Activated naive CD8-positive, alpha-beta T cell treated with anti-CD3 and anti-CD28 coated beads, Interleukin-2, amount 50 U/mL, for 16 hours (primary cell): ENCODE data around the gene SARS2.
"Not testable (repeated sequence)": the region's sequence is repeated elsewhere in the genome, so short reads cannot be mapped to it uniquely, and the experiment has no call there.

Experiments used
- DNase-seq: peaks from one replicate; pipeline ENCODE4 v3.0.0-alpha.2; 2020; ENCODE audit warnings: low read depth, low spot score

The SARS2 gene, protein sequence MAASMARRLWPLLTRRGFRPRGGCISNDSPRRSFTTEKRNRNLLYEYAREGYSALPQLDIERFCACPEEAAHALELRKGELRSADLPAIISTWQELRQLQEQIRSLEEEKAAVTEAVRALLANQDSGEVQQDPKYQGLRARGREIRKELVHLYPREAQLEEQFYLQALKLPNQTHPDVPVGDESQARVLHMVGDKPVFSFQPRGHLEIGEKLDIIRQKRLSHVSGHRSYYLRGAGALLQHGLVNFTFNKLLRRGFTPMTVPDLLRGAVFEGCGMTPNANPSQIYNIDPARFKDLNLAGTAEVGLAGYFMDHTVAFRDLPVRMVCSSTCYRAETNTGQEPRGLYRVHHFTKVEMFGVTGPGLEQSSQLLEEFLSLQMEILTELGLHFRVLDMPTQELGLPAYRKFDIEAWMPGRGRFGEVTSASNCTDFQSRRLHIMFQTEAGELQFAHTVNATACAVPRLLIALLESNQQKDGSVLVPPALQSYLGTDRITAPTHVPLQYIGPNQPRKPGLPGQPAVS

DNA sequence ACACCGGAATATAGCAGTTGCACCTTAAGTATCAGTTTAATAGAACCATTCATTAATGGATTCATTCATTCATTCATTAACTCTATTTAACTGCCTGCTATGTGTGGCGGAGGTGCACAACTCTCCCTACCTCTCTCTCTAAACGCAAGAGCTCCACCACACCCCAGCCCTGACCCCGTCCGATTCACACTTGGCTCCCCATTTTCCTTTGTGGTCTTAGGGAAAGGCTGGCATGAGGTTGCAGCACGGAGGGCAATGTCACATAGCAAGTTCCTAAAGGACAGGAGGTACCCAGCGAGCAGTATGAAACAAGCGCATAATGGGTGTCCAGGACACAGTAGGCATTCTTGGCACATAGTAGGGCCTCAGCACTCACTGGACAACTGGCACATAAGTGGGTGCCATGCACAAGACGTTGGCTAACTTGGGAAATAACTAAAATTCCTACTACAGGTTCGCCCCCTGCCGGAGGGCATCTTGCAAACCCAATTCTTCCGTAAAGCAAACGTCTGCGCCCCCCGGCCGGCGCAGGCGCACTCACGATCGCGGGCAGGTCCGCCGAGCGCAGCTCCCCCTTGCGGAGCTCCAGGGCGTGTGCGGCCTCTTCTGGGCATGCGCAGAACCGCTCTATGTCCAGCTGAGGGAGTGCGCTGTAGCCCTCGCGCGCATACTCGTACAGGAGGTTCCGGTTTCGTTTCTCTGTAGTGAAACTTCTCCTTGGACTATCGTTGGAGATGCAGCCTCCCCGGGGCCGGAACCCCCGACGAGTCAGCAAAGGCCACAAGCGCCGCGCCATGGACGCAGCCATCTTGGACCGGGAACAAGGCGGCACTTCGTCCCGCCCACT lies at the start of gene SARS2:
Gene SARS2 (minus strand): TSS at position 835 of the 847 bp plus-strand sequence. CDS start 27 bp downstream, at position 808.
- DNase-seq = peak; percentile 69

DNA sequence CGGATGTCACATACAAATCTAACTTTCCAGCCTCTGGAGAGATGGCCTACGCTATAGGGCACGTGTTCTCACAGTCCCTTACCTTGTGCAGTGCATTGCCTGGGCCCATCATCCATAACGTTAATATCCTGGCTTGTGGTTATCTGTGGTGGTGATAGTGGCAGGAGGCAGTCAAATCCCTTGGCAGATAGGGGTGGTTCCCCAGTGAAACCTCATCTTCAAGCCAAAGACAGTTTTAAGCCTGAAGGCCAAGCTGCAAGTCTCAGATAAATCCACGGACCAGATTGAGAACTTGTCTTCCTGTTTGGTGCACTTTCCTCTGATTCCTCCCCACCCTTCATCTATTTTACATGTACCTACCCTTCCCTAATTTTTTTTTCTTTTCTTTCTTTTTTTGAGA lies 49.2 kb upstream of the SARS2 start:
- DNase-seq = no peak

DNA sequence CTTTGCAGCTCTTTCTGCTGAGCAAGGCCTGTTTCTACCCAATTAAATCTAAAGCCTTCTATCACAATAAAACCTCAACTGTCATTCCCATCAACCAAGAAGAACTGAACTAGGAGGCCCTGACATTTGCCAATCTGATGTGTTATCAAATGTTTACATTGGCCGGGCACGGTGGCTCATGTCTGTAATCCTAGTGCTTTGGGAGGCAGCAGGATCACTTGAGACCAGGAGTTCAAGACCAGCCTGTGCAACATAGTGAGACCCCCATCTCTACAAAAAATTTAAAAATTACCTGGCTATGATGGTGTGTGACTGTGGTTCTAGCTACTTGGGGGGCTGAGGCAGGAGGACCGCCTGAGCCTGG lies 47.7 kb upstream of the SARS2 start:
- DNase-seq = no peak

DNA sequence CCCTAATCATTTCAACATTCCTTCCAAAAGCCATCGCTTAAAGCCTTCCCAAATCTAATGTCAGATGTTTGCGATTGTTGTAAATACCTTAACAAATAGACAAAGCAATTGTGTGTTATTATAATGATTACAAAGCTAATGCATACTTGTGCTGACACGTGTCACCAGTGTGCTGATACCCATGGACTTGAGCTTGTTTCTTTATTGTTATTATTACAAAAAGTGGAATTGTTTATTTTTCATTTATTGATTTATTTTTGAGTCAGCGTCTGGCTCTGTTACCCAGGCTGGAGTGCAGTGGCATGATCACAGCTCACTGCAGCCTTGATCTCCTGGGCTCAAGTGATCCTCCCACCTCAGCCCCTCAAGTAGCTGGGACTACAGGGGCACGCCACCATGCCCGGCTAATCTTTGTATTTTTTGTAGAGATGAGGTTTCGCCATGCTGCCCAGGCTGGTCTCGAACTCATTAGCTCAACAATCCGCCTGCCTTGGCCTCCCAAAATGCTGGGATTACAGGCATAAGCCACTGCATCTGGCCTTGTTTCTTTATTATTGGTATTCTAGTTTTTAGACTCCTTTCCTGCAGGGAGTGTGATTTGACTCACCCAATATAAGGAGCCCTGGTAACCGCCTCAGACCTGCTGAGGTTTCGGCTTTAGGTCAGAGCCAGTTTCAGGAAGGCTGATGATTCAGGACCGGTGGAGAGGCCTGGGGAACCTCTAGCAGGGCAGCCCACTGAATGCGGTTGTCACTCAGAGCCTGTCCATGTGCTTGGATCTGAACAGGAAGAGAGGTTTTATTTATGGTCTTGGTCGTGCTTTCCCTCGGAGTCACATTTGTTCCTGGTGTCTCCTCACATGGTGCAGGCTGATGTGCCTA lies 47.1 kb upstream of the SARS2 start:
- no peak for DNase-seq

DNA sequence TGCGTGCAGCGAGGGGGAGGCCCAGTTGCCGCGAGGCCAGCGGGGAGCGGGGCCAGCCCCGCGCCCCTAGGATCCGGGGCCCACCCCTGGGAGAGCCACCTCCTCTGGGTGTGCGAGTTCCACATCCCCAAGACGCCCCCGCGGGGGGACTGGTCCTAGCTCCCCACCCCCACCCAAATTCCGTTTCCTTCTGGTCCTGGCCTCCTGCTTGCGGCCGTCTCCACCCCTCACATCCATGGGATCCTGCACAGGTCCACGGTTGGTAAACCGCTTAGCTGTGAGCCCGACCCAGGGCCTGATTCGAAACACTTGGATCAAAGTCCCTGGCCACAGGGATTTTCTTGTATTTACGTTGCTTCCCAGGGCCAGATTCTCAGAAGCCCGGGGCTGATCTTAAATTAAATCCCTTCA lies 45.3 kb upstream of the SARS2 start:
- DNase-seq = no peak

DNA sequence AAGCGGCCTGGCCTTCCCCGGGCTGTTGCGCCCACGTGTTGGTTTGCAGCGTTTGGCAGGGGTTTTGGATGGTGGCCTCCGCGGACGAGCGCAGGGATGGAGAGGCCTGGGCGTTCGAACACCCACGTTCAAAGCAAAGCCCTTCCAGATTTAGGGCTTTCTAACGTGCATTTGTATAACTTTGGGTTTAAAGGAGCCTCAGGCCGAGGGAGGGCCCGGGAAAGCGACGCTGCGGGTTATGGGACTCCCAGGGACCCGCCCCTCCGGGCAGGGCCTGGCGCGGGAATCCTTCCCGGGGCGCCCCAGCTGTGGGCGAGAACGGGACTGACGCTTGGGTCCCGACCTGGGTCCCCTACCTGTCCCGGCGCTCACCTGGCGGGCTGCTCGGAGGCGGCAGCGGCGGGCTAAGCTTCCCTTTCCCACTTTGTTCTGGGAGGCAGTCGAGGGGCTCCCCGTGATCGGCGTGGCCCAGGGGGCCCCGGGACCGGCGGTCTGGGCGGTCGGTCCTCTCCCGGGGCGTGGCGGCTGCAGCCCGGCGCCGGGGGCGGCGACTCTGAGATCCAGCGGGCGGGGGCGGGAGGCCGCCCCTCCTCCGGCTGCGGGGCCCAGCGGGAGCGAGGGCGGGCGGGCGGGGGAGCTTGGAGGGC lies 44.8 kb upstream of the SARS2 start, which contains the start of gene FBXO17:
Gene FBXO17 (minus strand): TSS at position 529 of the 647 bp plus-strand sequence. CDS start 25,423 bp downstream, outside the sequence.
- DNase-seq = no peak

DNA sequence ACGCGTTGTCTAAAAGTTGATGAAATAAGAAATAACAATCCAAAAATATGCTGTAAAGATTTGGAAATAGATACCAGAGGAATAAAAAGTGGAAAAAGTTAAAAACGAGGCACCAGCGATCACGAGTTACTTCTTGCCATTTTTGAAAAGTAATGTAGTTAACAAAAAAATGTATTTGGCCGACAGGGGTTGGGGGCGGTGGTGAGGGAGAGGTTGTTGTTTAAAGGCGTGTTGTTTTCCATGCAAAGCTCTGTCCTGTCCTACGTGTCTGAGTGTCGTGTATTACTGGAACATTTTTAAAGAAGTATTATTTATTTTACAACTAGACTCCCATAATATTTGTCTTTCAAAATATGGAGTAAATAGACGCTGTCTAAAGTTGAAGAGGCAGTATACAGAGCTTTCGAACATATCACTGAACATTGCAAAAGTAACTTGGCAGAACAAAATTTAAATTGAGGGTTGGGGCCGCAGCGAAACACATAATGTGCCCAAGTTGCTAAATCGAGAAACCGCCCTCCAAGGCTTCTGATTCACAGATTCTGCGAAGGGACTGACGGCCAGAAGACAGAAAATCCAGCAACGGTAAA lies 44.2 kb upstream of the SARS2 start:
- DNase-seq = no peak

DNA sequence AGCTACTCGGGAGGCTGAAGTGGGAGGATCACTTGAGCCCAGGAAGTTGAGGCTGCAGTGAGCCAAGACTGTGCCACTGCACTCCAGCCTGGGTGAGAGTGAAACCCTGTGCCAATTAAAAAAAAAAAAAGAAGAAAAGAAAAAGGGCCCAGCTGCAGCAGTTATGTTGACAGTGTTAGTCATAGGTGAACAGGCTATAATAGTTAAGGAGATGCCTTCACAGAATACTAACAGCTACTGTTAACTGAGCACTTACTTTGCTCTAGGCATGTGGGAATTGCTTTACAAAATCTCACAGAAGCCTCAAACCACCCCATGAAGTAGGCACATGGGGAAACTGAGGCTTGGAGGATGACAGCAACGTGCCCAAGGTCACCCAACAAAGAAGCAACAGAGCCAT lies 41.1 kb upstream of the SARS2 start:
- DNase-seq = no peak

DNA sequence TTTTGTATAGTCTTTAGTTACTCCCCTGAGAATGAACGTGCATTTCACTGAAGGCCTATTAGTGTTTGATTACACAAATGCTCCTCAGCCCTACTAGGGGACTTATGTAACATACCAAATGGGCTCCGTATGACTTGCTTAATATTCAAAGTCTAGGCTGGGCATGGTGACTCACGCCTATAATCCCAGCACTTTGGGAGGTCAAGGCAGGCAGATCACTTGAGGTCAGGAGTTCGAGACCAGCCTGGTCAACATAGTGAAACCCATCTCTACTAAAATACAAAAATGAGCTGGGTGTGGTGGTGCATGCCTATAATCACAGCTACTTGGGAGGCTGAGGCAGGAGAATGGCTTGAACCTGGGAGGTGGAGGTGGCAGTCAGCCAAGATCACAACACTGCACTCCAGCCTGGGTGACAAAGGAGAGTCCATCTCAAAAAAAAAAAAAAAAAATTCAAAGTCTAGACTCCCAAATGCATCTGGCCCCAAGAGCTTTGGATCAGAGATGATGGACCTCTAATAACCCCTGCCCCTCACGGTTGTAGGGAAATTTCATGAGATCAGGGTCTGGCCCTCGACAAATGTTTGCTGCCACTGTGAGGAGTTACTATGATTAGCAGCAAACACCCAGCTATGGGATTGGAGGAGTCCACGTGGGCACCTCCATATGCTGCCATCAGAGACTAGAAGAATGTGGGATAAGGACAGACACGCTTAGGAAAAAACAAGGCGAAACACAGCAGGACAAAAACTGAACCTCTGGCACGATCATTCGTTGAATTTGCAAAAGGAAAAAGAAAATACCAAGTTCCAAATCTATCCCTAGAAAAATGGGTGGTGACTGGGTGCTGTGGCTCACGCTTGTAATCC lies 40.3 kb upstream of the SARS2 start:
- no peak for DNase-seq

DNA sequence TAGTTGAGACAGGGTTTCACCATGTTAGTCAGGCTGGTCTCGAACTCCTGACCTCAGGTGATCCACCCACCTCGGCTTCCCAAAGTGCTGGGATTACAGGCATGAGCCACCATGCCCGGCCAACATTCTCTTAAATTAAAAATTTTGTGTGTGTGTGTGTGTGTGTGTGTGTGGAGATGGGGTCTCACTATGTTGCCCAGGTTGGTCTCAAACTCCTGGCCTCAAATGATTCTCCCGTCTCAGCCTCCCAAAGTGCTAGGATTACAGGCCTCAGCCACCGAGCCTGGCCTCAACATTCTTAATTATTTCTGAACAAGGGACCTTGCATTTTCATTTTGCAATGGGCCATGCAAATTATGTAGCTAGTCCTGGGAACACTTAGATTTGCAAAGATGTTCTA lies 35.6 kb upstream of the SARS2 start:
- not testable (repeated sequence) for DNase-seq

DNA sequence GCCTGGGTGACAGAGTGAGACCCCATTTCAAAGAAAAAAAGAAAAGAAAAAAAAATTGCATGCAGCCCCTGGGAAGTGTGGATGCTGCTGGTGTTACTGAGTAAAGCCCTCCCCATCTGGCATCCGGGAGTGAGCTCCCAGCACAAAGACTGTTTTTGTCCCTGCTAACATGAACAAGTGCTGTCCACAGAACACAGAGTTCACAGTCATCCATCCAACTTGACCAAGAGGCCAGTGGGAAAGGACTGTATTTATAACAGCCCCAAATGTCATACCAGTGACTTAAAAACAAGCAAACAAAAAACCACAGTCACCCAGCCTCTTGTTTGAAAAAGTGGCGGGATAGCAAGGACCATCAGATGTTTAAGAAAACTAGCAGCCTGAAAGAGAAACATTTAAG lies 34.2 kb upstream of the SARS2 start:
- no peak for DNase-seq

DNA sequence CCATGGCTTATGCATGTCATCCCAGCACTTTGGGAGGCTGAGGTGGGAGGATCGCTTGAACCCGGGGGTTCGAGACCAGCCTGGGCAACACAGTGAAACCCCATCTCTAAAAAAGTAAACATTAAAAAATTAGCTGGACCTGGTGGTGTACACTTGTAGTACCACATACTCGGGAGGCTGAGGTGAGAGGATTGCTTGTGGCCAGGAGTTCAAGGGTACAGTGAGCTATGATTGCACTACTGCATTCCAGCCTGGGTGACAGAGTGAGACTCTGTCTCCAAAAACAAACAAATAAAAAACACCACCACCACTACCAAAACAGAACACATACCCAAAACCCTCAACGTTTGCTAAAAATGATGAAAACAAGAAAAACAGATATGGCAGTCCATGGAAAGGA lies 29.1 kb upstream of the SARS2 start:
- DNase-seq = no peak

DNA sequence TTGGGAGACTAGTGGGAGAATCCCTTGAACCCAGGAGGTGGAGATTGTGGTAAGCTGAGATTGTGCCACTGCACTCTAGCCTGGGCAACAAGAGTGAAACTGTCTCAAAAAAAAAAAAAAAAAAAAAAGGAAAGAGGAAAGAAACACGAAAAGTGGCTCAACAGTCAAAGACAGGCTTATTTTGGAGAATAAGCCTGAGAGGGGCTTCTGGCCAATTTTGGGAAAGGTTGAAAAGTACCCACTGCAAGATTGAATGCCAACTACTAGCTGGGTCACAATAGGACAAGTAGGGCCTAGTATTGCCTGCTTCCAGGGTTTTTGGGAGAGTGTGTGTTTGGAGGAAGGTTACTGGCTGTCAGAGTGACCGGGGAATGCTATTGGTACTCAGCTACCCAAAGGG lies 27.7 kb upstream of the SARS2 start:
- no peak for DNase-seq

DNA sequence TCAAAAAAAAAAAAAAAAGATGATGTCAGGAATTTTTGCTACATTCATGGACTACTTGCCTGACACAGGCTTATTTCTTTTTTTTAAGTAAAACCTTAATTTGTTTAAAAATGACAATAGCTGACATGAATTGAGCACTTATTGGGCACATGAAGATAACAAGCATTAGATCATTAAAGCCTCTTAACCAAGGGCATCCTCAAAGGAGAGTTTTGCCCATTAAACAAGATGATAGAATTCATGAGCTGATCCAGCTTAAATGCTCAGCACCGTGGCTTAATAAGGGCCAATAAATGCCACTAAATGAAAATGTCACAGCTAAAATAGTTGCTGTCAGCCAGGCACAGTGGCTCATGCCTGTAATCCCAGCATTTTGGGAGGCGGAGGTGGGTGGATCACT lies 25.7 kb upstream of the SARS2 start:
- no peak for DNase-seq

DNA sequence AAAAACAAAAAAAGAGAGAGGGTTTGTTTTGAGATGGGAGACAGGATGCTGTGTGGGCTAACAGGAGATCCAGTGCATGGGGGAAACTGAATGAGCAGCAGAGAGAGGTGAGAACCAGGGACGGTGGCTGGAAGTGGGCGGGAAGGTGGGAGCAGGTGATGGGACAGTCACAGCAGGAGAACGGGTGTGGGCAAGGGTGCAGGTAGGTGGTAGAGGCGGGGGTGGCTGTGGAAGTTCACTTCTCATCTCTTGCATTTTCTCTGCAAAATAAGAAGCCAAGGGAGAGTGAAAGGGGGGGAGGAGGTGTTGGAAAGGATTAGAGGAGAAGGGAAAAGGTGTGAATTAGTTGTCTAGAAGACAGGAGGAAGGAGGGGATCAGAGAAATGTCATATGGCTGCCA lies 23.1 kb upstream of the SARS2 start:
- no peak for DNase-seq

DNA sequence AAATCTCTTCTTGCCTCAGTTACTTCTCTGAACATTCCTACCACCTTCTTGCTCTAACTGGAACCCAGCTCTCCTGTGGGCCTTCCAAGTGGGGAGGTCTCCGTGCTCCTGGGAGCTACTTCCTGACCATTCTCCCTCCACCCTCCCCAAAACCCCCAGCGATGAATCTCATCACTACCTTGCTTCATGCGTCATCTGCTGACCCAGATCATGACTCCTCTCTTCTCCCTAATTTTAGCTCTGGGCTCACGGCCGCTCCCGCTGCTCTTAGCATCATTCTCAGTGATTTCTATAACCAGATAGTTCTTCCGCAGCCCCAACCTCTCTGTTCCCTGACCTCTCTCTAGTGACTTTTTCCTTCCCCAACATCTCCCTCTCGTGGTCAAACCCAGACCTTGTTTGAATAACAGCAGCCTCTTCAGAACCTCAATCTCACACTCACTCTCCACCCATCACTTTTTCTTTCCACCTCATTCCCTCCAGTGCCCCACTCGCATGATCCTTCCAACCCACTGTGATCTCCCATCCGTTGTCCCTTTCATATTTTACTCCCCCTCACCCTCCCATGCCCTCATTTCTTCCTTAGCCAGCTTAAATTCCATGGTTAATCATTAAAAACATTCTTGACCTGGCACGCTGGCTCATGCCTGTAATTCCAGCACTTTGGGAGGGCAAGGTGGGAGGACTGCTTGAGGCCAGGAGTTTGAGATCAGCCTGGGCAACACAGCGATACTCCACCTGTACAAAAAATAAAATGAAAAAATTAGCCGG lies 22.0 kb upstream of the SARS2 start:
- DNase-seq = no peak

DNA sequence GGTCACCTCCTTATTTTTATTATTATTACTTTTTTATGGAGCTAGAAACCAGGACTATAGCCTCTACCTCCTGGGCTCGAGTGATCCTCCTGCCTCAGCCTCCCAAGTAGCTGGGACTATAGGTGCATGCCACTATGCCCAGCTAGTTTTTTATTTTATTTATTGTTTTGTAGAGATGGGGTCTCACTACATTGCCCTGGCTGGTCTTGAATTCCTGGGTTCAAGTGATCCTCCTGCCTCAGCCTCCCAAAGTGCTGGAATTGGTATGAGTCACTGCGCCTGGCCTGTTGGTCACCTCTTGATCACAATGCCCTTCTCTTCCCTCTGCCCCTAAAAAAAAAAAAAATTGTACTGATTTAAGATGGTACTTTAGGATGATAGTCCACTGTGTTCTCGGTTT lies 20.6 kb upstream of the SARS2 start:
- DNase-seq = no peak

DNA sequence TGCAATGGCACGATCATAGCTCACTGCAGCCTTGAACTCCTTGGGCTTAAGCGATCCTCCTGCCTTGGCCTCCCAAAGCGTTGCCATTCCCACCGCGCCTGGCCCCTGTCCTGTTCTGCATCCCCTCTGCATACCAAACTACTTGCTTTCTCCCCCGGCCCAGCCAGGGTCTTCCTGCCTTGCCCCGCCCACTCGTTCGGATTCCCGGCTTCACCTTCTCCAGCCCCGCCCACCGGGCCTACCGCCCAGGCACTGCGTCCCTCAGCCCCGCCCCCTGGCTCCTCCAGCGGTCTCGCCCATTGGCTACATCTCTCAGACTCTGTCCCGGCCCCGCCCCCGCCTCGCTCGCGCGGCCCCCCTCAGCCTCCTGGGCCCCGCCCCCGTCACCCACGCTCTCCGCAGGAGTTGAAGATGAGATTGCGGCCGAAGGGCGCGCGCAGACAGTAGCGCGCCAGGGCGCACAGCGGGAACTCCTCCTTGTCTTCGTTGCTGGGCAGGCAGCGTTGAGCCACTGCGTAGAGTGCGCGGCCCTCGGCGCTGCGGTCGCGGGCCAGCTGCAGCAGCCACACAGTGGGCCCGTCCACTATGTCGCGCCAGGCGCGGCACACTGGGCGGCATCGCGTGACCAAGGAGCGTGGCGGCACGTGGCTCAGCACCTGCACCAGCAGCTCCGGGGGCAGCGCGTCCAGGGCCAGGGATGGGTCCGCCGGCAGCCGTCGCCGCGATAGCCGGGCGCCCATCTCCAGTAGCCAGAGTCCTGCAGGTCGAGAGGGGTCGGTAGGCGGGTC lies 19.2 kb upstream of the SARS2 start:
- DNase-seq = peak; percentile 68
